Thoracic aorta (tissue), 2 donors: Measurements from ENCODE around the gene ZMIZ1. TPM values are rescaled to one million over a fixed set of nuclear protein-coding genes. Genes with fewer than 3 reads are reported as not detected.

ENCODE experiments used
- ATAC-seq: fragments of 150-250 bp; one replicate; pipeline ENCODE4 v1.8.0; 2017; ENCODE audit warnings: low read depth; ENCODE audit not compliant: insufficient number of reproducible peaks, low FRiP score
- DNase-seq: peaks from one replicate; pipeline ENCODE4 v3.0.0-alpha.2; 2020; ENCODE audit warnings: low spot score
- H3K27ac ChIP-seq, 2 donors: fragments of 200-600 bp; sonication (generic); 1 replicate in 1 of 2; 2 replicates in 1 of 2; pipeline ENCODE4 v1.5.1; 2016; ENCODE audit warnings: mild to moderate bottlenecking in 2 of 2, moderate library complexity in 2 of 2
- H3K27me3 ChIP-seq: fragments of 200-600 bp; sonication (generic); replicated peaks from 2 replicates; pipeline ENCODE4 v1.6.0; 2016; ENCODE audit warnings: mild to moderate bottlenecking; ENCODE audit not compliant: insufficient read depth
- H3K36me3 ChIP-seq: fragments of 200-600 bp; sonication (generic); one replicate; pipeline ENCODE4 v1.5.1; 2016
- H3K4me1 ChIP-seq, 2 donors: fragments of 200-600 bp; sonication (generic); 1 replicate in 1 of 2; 2 replicates in 1 of 2; pipeline versions ENCODE4 v1.5.1 to v1.6.0; 2016; ENCODE audit warnings: low read depth in 2 of 2, mild to moderate bottlenecking in 1 of 2; ENCODE audit not compliant: control insufficient read depth in 1 of 2
- H3K4me3 ChIP-seq: fragments of 200-600 bp; sonication (generic); 2 replicates; pipeline ENCODE4 v1.5.1; 2016; ENCODE audit warnings: mild to moderate bottlenecking
- H3K9me3 ChIP-seq: fragments of 200-600 bp; sonication (generic); 2 replicates; pipeline ENCODE4 v1.5.1; 2016
- total RNA-seq, 2 donors: library from RNA; depleted of rRNA; stranded (reverse); fragments of >200 nt; gene quantifications; one replicate each; pipeline versions ENCODE4 v1.1.0 to v1.2.3, GENCODE V29; 2016
- TF ChIP-seq, protein P1 (sequence below): fragments of 200-600 bp; sonication (generic); IDR thresholded peaks from one replicate; pipeline ENCODE4 v1.5.1; 2019; ENCODE audit warnings: antibody characterized with exemption

Gene ZMIZ1
- total RNA-seq, 2 donors from 2014 or later = 57.8 to 81.6 TPM

GRCh38 chr10:79270466-79271246 lies 201.9 kb downstream of the ZMIZ1 start:
- Histone ChIP-seq H3K4me1 (peaks cover 53 to 77% of the 10 kb centered on the region in 2 donors), H3K27ac (no peak overlapping the region), H3K36me3 (no peaks in the 10 kb centered on the region), H3K9me3 (no peaks in the 10 kb centered on the region), H3K27me3 (no peaks in the 10 kb centered on the region), H3K4me3 (no peak overlapping the region)
- TF ChIP-seq, protein P1, sequence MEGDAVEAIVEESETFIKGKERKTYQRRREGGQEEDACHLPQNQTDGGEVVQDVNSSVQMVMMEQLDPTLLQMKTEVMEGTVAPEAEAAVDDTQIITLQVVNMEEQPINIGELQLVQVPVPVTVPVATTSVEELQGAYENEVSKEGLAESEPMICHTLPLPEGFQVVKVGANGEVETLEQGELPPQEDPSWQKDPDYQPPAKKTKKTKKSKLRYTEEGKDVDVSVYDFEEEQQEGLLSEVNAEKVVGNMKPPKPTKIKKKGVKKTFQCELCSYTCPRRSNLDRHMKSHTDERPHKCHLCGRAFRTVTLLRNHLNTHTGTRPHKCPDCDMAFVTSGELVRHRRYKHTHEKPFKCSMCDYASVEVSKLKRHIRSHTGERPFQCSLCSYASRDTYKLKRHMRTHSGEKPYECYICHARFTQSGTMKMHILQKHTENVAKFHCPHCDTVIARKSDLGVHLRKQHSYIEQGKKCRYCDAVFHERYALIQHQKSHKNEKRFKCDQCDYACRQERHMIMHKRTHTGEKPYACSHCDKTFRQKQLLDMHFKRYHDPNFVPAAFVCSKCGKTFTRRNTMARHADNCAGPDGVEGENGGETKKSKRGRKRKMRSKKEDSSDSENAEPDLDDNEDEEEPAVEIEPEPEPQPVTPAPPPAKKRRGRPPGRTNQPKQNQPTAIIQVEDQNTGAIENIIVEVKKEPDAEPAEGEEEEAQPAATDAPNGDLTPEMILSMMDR = no peak
- no peak for DNase-seq
- no peak for ATAC-seq

GRCh38 chr10:79272353-79272752 lies 203.6 kb downstream of the ZMIZ1 start:
- TF ChIP-seq, protein P1 = no peak
- Histone ChIP-seq H3K36me3 (peaks cover under 1% of the 10 kb centered on the region), H3K9me3 (no peaks in the 10 kb centered on the region), H3K4me3 (no peak overlapping the region), H3K27me3 (no peaks in the 10 kb centered on the region), H3K27ac (no peak overlapping the region), H3K4me1 (peaks cover 39 to 66% of the 10 kb centered on the region in 2 donors)
- DNase-seq (no peak), ATAC-seq (no peak)

- H3K4me1 ChIP-seq = peaks cover 26 to 54% of the 10 kb centered on the region in 2 donors
- peak overlapping the region; percentile 68 to 70 for H3K27ac ChIP-seq
- DNase-seq = no peak
- TF ChIP-seq, protein P1 = no peak
- no peak overlapping the region for H3K4me3 ChIP-seq
- ATAC-seq = no peak
- no peaks in the 10 kb centered on the region for H3K9me3 ChIP-seq
- H3K36me3 ChIP-seq = peaks cover 9% of the 10 kb centered on the region
- no peaks in the 10 kb centered on the region for H3K27me3 ChIP-seq
Measured at GRCh38 chr10:79273604-79274003, 204.8 kb downstream of the ZMIZ1 start.

GRCh38 chr10:79274279-79275104 lies 205.7 kb downstream of the ZMIZ1 start:
- TF ChIP-seq, protein P1 = peak; percentile 40
- Histone ChIP-seq H3K36me3 (peaks cover 9% of the 10 kb centered on the region), H3K27me3 (no peaks in the 10 kb centered on the region), H3K4me1 (peaks cover 21 to 45% of the 10 kb centered on the region in 2 donors), H3K27ac (peak overlapping the region; percentile 68 to 70), H3K4me3 (peak overlapping the region; percentile 35), H3K9me3 (no peaks in the 10 kb centered on the region)
- DNase-seq (peak; percentile 71), ATAC-seq (peak; percentile 63)

DNA sequence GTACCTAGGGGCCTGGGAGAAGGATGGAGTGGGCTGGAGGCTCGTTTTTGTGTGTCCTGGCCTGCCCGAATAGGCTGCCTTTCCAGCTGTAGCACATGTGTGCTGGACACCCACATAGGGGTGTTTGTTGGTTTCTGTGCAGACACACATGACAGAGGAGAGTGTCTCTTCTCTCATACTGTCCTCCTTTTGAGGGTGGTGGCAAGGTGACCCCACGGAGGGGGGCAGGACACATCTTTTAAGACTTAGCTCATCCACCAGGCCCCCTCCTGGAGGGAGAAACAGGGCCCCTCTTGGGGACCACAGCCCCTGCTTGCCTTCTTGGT lies 206.3 kb downstream of the ZMIZ1 start:
- Histone ChIP-seq H3K27ac (peak overlapping the region; percentile 68 to 70), H3K4me3 (peak overlapping the region; percentile 35), H3K36me3 (peaks cover 9% of the 10 kb centered on the region), H3K27me3 (no peaks in the 10 kb centered on the region), H3K4me1 (peaks cover 21 to 39% of the 10 kb centered on the region in 2 donors), H3K9me3 (no peaks in the 10 kb centered on the region)
- no peak for DNase-seq
- TF ChIP-seq, protein P1 = no peak
- peak; percentile 23 for ATAC-seq
